Neural progenitor cell (in vitro differentiated cells): ENCODE results near the gene GYS2. TPM values are rescaled to one million over a fixed set of nuclear protein-coding genes. Genes with fewer than 3 reads are reported as not detected.

ENCODE experiments used
- DNase-seq: peaks from one replicate; pipeline ENCODE4 v3.0.0-alpha.2; 2016; ENCODE audit warnings: low spot score
- H2AFZ ChIP-seq: fragments of 200-600 bp; sonication (generic); replicated peaks from 2 replicates; pipeline ENCODE4 v1.6.1; 2016; ENCODE audit warnings: antibody characterized with exemption
- H3F3A ChIP-seq: fragments of 200-600 bp; sonication (generic); 2 replicates; pipeline ENCODE4 v1.6.1; 2016; ENCODE audit warnings: antibody characterized with exemption, low read depth
- H3K27ac ChIP-seq: fragments of 200-600 bp; sonication (generic); 2 replicates; pipeline ENCODE4 v1.5.1; 2016; ENCODE audit warnings: mild to moderate bottlenecking
- H3K27me3 ChIP-seq: fragments of 200-600 bp; sonication (generic); 2 replicates; pipeline ENCODE4 v1.6.1; 2016; ENCODE audit warnings: mild to moderate bottlenecking, moderate library complexity
- H3K36me3 ChIP-seq: fragments of 200-600 bp; sonication (generic); 2 replicates; pipeline ENCODE4 v1.5.1; 2016
- H3K4me1 ChIP-seq: fragments of 200-600 bp; sonication (generic); 2 replicates; pipeline ENCODE4 v1.6.1; 2016; ENCODE audit warnings: mixed run types
- H3K4me2 ChIP-seq: fragments of 200-600 bp; sonication (generic); 2 replicates; pipeline ENCODE4 v1.6.1; 2016
- H3K4me3 ChIP-seq: fragments of 200-600 bp; sonication (generic); 2 replicates; pipeline ENCODE4 v1.5.1; 2016
- H3K79me2 ChIP-seq: fragments of 200-600 bp; sonication (generic); 2 replicates; pipeline ENCODE4 v1.6.1; 2016; ENCODE audit warnings: low read depth
- H3K9ac ChIP-seq: fragments of 200-600 bp; sonication (generic); 2 replicates; pipeline ENCODE4 v1.6.1; 2016
- H3K9me3 ChIP-seq: fragments of 200-600 bp; sonication (generic); 2 replicates; pipeline ENCODE4 v1.5.1; 2016; ENCODE audit warnings: low read depth
- H4K20me1 ChIP-seq: fragments of 200-600 bp; sonication (generic); 2 replicates; pipeline ENCODE4 v1.6.1; 2016; ENCODE audit warnings: low read depth
- H3K27ac Mint-ChIP-seq: 3 replicates; pipeline ENCODE4 v1.8.0; 2021; ENCODE audit warnings: mixed read lengths
- H3K27me3 Mint-ChIP-seq: 2 replicates; pipeline ENCODE4 v1.8.0; 2022; ENCODE audit warnings: low read depth, mild to moderate bottlenecking, inconsistent platforms, moderate library complexity, mixed read lengths; ENCODE audit not compliant: insufficient read depth
- H3K36me3 Mint-ChIP-seq: 3 replicates; pipeline ENCODE4 v1.8.0; 2021; ENCODE audit warnings: mixed read lengths
- H3K4me1 Mint-ChIP-seq: 3 replicates; pipeline ENCODE4 v1.8.0; 2021; ENCODE audit warnings: mixed read lengths
- H3K4me3 Mint-ChIP-seq: 3 replicates; pipeline ENCODE4 v1.8.0; 2021; ENCODE audit warnings: mild to moderate bottlenecking, moderate library complexity, mixed read lengths
- H3K9me3 Mint-ChIP-seq: 3 replicates; pipeline ENCODE4 v1.8.0; 2020; ENCODE audit warnings: mixed read lengths
- CTCF ChIP-seq: fragments of 200-600 bp; sonication (generic); IDR thresholded peaks from 2 replicates; pipeline ENCODE4 v1.5.1; 2017; ENCODE audit warnings: antibody characterized with exemption, mild to moderate bottlenecking
- EZH2 ChIP-seq: fragments of 200-600 bp; sonication (generic); IDR thresholded peaks from 2 replicates; pipeline ENCODE4 v1.6.1; 2017; ENCODE audit warnings: antibody characterized with exemption, mild to moderate bottlenecking, moderate library complexity
- EZH2phosphoT487 ChIP-seq: fragments of 200-600 bp; sonication (generic); IDR thresholded peaks from 2 replicates; pipeline ENCODE4 v1.6.1; 2017; ENCODE audit warnings: antibody characterized with exemption
- total RNA-seq: library from RNA; depleted of rRNA; stranded (reverse); fragments of >200 nt; gene quantifications from 2 replicates; pipeline ENCODE4 v1.2.3, GENCODE V29; 2015; ENCODE audit warnings: low replicate concordance

GYS2 gene
- total RNA-seq, 1 donor from 2014 or later = not detected

- Histone ChIP-seq H3K9ac (no peak overlapping the region), H3K4me1 (no peaks in the 10 kb centered on the region), H3K9me3 (no peaks in the 10 kb centered on the region), H3K79me2 (no peaks in the 10 kb centered on the region), H4K20me1 (no peaks in the 10 kb centered on the region), H3F3A (no peaks in the 10 kb centered on the region), H3K36me3 (no peaks in the 10 kb centered on the region), H3K27ac (no peak overlapping the region), H3K4me2 (no peak overlapping the region), H3K4me3 (no peak overlapping the region), H2AFZ (no peak overlapping the region), H3K27me3 (no peaks in the 10 kb centered on the region)
- H3K4me3 Mint-ChIP-seq = no peak overlapping the region
- no peaks in the 10 kb centered on the region for H3K9me3 Mint-ChIP-seq
- H3K4me1 Mint-ChIP-seq = no peaks in the 10 kb centered on the region
- no peaks in the 10 kb centered on the region for H3K36me3 Mint-ChIP-seq
- no peak overlapping the region for H3K27ac Mint-ChIP-seq
- DNase-seq = no peak
- TF ChIP-seq EZH2 (no peak), EZH2phosphoT487 (no peak), CTCF (no peak)
- peaks cover 4% of the 10 kb centered on the region for H3K27me3 Mint-ChIP-seq
These were observed 52.7 kb downstream of the GYS2 start for GRCh38 chr12:21551841-21552465.

- Mint-ChIP-seq H3K27me3 (peaks cover 2% of the 10 kb centered on the region), H3K4me1 (no peaks in the 10 kb centered on the region), H3K4me3 (no peak overlapping the region), H3K9me3 (no peaks in the 10 kb centered on the region), H3K27ac (no peak overlapping the region), H3K36me3 (no peaks in the 10 kb centered on the region)
- Histone ChIP-seq H3F3A (no peaks in the 10 kb centered on the region), H4K20me1 (no peaks in the 10 kb centered on the region), H3K27me3 (no peaks in the 10 kb centered on the region), H3K36me3 (no peaks in the 10 kb centered on the region), H3K9ac (no peak overlapping the region), H3K4me2 (no peak overlapping the region), H2AFZ (no peak overlapping the region), H3K9me3 (no peaks in the 10 kb centered on the region), H3K79me2 (no peaks in the 10 kb centered on the region), H3K4me1 (no peaks in the 10 kb centered on the region), H3K27ac (no peak overlapping the region), H3K4me3 (no peak overlapping the region)
- TF ChIP-seq CTCF (no peak), EZH2phosphoT487 (no peak), EZH2 (no peak)
- DNase-seq = no peak
These were observed 57.2 kb downstream of the GYS2 start for GRCh38 chr12:21547437-21547836.

GRCh38 chr12:21546716-21547115 lies 57.9 kb downstream of the GYS2 start:
- no peak overlapping the region for H3K4me3 Mint-ChIP-seq
- DNase-seq = no peak
- no peak overlapping the region for H3K9ac ChIP-seq
- H4K20me1 ChIP-seq = no peaks in the 10 kb centered on the region
- no peaks in the 10 kb centered on the region for H3K9me3 ChIP-seq
- no peak overlapping the region for H3K27ac Mint-ChIP-seq
- H3K36me3 ChIP-seq = no peaks in the 10 kb centered on the region
- peaks cover 4% of the 10 kb centered on the region for H3K27me3 Mint-ChIP-seq
- H3K4me3 ChIP-seq = no peak overlapping the region
- H3K36me3 Mint-ChIP-seq = no peaks in the 10 kb centered on the region
- H3K9me3 Mint-ChIP-seq = no peaks in the 10 kb centered on the region
- H3K79me2 ChIP-seq = no peaks in the 10 kb centered on the region
- no peak overlapping the region for H3K27ac ChIP-seq
- no peak overlapping the region for H3K4me2 ChIP-seq
- no peak overlapping the region for H2AFZ ChIP-seq
- H3F3A ChIP-seq = no peaks in the 10 kb centered on the region
- no peaks in the 10 kb centered on the region for H3K27me3 ChIP-seq
- no peaks in the 10 kb centered on the region for H3K4me1 Mint-ChIP-seq
- no peaks in the 10 kb centered on the region for H3K4me1 ChIP-seq
- TF ChIP-seq EZH2phosphoT487 (no peak), EZH2 (no peak), CTCF (no peak)
